GM19397 (cell line): ENCODE results near the gene UBXN4.
"Not testable (repeated sequence)": the region's sequence is repeated elsewhere in the genome, so short reads cannot be mapped to it uniquely, and the experiment has no call there.

ENCODE experiments used
- ATAC-seq: cut with Tn5 transposase; IDR thresholded peaks from one replicate; pipeline ENCODE4 v1.9.1; 2021; ENCODE audit warnings: mild to moderate bottlenecking, moderate library complexity; ENCODE audit not compliant: unreplicated experiment

UBXN4 gene

GRCh38 chr2:135762022-135762421 lies 20.4 kb downstream of the UBXN4 start:
- ATAC-seq: no peak

GRCh38 chr2:135762530-135762929 lies 20.9 kb downstream of the UBXN4 start:
- no peak for ATAC-seq

- ATAC-seq: no peak
Measured at GRCh38 chr2:135768863-135769262, 27.2 kb downstream of the UBXN4 start.

- no peak for ATAC-seq
Measured at GRCh38 chr2:135773319-135773718, 31.7 kb downstream of the UBXN4 start.

- no peak for ATAC-seq
Measured at GRCh38 chr2:135773917-135774316, 32.3 kb downstream of the UBXN4 start.

- no peak for ATAC-seq
Measured at GRCh38 chr2:135775420-135775819, 33.8 kb downstream of the UBXN4 start.

GRCh38 chr2:135776367-135776766 lies 34.7 kb downstream of the UBXN4 start:
- ATAC-seq: no peak

- ATAC-seq: no peak
Measured at GRCh38 chr2:135782231-135782630, 40.6 kb downstream of the UBXN4 start.

GRCh38 chr2:135783439-135783838 lies 41.8 kb downstream of the UBXN4 start:
- peak; percentile 46 for ATAC-seq

- ATAC-seq: no peak
Measured at GRCh38 chr2:135785032-135785431, 43.4 kb downstream of the UBXN4 start.

- ATAC-seq: no peak
Measured at GRCh38 chr2:135786823-135787222, 45.2 kb downstream of the UBXN4 start.

GRCh38 chr2:135790423-135790822 lies 48.8 kb downstream of the UBXN4 start:
- ATAC-seq: no peak

- ATAC-seq: no peak
Measured at GRCh38 chr2:135791418-135792190, 49.9 kb downstream of the UBXN4 start.

- ATAC-seq: no peak
Measured at GRCh38 chr2:135792401-135793150, 50.9 kb downstream of the UBXN4 start.

GRCh38 chr2:135795641-135796040 lies 54.0 kb downstream of the UBXN4 start:
- not testable (repeated sequence) for ATAC-seq

GRCh38 chr2:135796606-135797005 lies 55.0 kb downstream of the UBXN4 start:
- no peak for ATAC-seq

GRCh38 chr2:135797497-135798274 lies 56.0 kb downstream of the UBXN4 start:
- no peak for ATAC-seq

GRCh38 chr2:135798275-135798705 lies 56.6 kb downstream of the UBXN4 start:
- no peak for ATAC-seq

- no peak for ATAC-seq
Measured at GRCh38 chr2:135798762-135799161, 57.1 kb downstream of the UBXN4 start.

GRCh38 chr2:135799738-135800137 lies 58.1 kb downstream of the UBXN4 start:
- ATAC-seq: no peak
